SK-N-SH treated with all-trans-retinoic acid at 6 μM for 48 hours (cell line): ENCODE data around the gene ZNF215.

Source experiments
- ATAC-seq: fragments of 200-7000 bp; cut with Tn5 transposase; 3 replicates; pipeline ENCODE4 v1.9.1; 2020; ENCODE audit warnings: mild to moderate bottlenecking, moderate library complexity
- ARNTL ChIP-seq: fragments of 450-650 bp; formaldehyde crosslinking; IDR thresholded peaks from 2 replicates; pipeline ENCODE4 v1.5.0; 2020; ENCODE audit warnings: low read depth, mild to moderate bottlenecking, moderate library complexity, borderline replicate concordance
- BACH2 ChIP-seq: fragments of 250-450 bp; sonication (Bioruptor Pico); IDR thresholded peaks from 2 replicates; pipeline ENCODE4 v1.9.0; 2021; ENCODE audit warnings: mild to moderate bottlenecking, borderline replicate concordance
- CREB5 ChIP-seq: fragments of 250-450 bp; sonication (Bioruptor Pico); IDR thresholded peaks from 2 replicates; pipeline ENCODE4 v1.5.1; 2020; ENCODE audit warnings: low read depth, mild to moderate bottlenecking, moderate library complexity
- CSDC2 ChIP-seq: fragments of 250-450 bp; sonication (Bioruptor Pico); IDR thresholded peaks from 2 replicates; pipeline ENCODE4 v1.5.0; 2020; ENCODE audit warnings: mild to moderate bottlenecking, moderate library complexity
- CSRNP3 ChIP-seq: fragments of 250-450 bp; sonication (Bioruptor Pico); IDR thresholded peaks from 2 replicates; pipeline ENCODE4 v1.5.1; 2021; ENCODE audit warnings: mild to moderate bottlenecking, moderate library complexity
- ESRRG ChIP-seq: fragments of 250-450 bp; sonication (Bioruptor Pico); IDR thresholded peaks from 2 replicates; pipeline ENCODE4 v1.6.1; 2021; ENCODE audit warnings: mild to moderate bottlenecking
- GLIS3 ChIP-seq: fragments of 250-450 bp; sonication (Bioruptor Pico); IDR thresholded peaks from 2 replicates; pipeline ENCODE4 v1.5.0; 2020; ENCODE audit warnings: mild to moderate bottlenecking, moderate library complexity
- ISL1 ChIP-seq: fragments of 250-450 bp; sonication (Bioruptor Pico); IDR thresholded peaks from 2 replicates; pipeline ENCODE4 v2.1.2; 2022; ENCODE audit warnings: mild to moderate bottlenecking, moderate library complexity
- OSR1 ChIP-seq: fragments of 250-450 bp; sonication (Bioruptor Pico); IDR thresholded peaks from 2 replicates; pipeline ENCODE4 v1.8.0; 2022; ENCODE audit warnings: moderate library complexity, mild to moderate bottlenecking, inconsistent platforms
- PATZ1 ChIP-seq: fragments of 250-450 bp; sonication (Bioruptor Pico); IDR thresholded peaks from 2 replicates; pipeline ENCODE4 v1.8.0; 2020; ENCODE audit warnings: mild to moderate bottlenecking, moderate library complexity, borderline replicate concordance
- PPARA ChIP-seq: fragments of 250-450 bp; sonication (Bioruptor Pico); IDR thresholded peaks from 2 replicates; pipeline ENCODE4 v1.5.0; 2020; ENCODE audit warnings: mild to moderate bottlenecking, borderline replicate concordance
- RARB ChIP-seq: fragments of 250-450 bp; sonication (Bioruptor Pico); IDR thresholded peaks from 2 replicates; pipeline ENCODE4 v1.8.0; 2021; ENCODE audit warnings: mild to moderate bottlenecking, moderate library complexity
- SNAI2 ChIP-seq: fragments of 250-450 bp; sonication (Bioruptor Pico); IDR thresholded peaks from 2 replicates; pipeline ENCODE4 v1.5.0; 2020; ENCODE audit warnings: mild to moderate bottlenecking, moderate library complexity
- TCF4 ChIP-seq: fragments of 250-450 bp; sonication (Bioruptor Pico); IDR thresholded peaks from 2 replicates; pipeline ENCODE4 v1.8.0; 2021; ENCODE audit warnings: mild to moderate bottlenecking, moderate library complexity, borderline replicate concordance
- TSHZ2 ChIP-seq: fragments of 250-450 bp; sonication (Bioruptor Pico); IDR thresholded peaks from 2 replicates; pipeline ENCODE4 v1.5.0; 2020; ENCODE audit warnings: mild to moderate bottlenecking, moderate library complexity
- ZC3H10 ChIP-seq: fragments of 250-450 bp; sonication (Bioruptor Pico); IDR thresholded peaks from 2 replicates; pipeline ENCODE4 v1.5.1; 2021; ENCODE audit warnings: mild to moderate bottlenecking, moderate library complexity
- ZFP3 ChIP-seq: fragments of 250-450 bp; sonication (Bioruptor Pico); IDR thresholded peaks from 2 replicates; pipeline ENCODE4 v1.5.0; 2020; ENCODE audit warnings: mild to moderate bottlenecking, moderate library complexity
- ZFP30 ChIP-seq: fragments of 450-650 bp; formaldehyde crosslinking; IDR thresholded peaks from 2 replicates; pipeline ENCODE4 v1.5.0; 2022; ENCODE audit warnings: mild to moderate bottlenecking, moderate library complexity
- ZNF565 ChIP-seq: fragments of 450-650 bp; formaldehyde crosslinking; conservative IDR thresholded peaks from 2 replicates; pipeline ENCODE4 v1.5.0; 2020; ENCODE audit warnings: low read depth, mild to moderate bottlenecking, moderate library complexity
- ZNF70 ChIP-seq: fragments of 450-650 bp; formaldehyde crosslinking; IDR thresholded peaks from 2 replicates; pipeline ENCODE4 v1.5.0; 2020; ENCODE audit warnings: mild to moderate bottlenecking, moderate library complexity
- ZNF8 ChIP-seq: fragments of 450-650 bp; formaldehyde crosslinking; IDR thresholded peaks from 2 replicates; pipeline ENCODE4 v1.5.0; 2020; ENCODE audit warnings: mild to moderate bottlenecking, moderate library complexity

ZNF215 gene

GRCh38 chr11:6894097-6894496, 32.1 kb upstream of the ZNF215 start:
- ATAC-seq, result no peak
- TF ChIP-seq CSDC2 (CRISPR knock-in tag), result no peak
- TF ChIP-seq ZNF565, result no peak
- TF ChIP-seq RARB, result no peak
- TF ChIP-seq PATZ1 (CRISPR knock-in tag), result no peak
- no peak for TF ChIP-seq CREB5 (CRISPR knock-in tag)
- TF ChIP-seq ZNF70 (CRISPR knock-in tag), result no peak
- no peak for TF ChIP-seq TCF4 (CRISPR knock-in tag)
- no peak for TF ChIP-seq ZFP3 (CRISPR knock-in tag)
- no peak for TF ChIP-seq ZC3H10
- no peak for TF ChIP-seq ESRRG (CRISPR knock-in tag)
- TF ChIP-seq BACH2 (CRISPR knock-in tag), result no peak
- no peak for TF ChIP-seq PPARA
- no peak for TF ChIP-seq OSR1
- TF ChIP-seq ZFP30 (CRISPR knock-in tag), result no peak
- no peak for TF ChIP-seq SNAI2 (CRISPR knock-in tag)
- TF ChIP-seq ZNF8, result no peak

GRCh38 chr11:6895010-6895409, 31.2 kb upstream of the ZNF215 start:
- ATAC-seq, result no peak
- no peak for TF ChIP-seq TCF4 (CRISPR knock-in tag)
- TF ChIP-seq ZFP30 (CRISPR knock-in tag), result no peak
- TF ChIP-seq PATZ1 (CRISPR knock-in tag), result no peak
- no peak for TF ChIP-seq ZNF8
- TF ChIP-seq BACH2 (CRISPR knock-in tag), result no peak
- TF ChIP-seq ISL1, result no peak
- TF ChIP-seq PPARA, result no peak
- TF ChIP-seq ZNF565, result no peak
- no peak for TF ChIP-seq CREB5 (CRISPR knock-in tag)
- no peak for TF ChIP-seq CSRNP3 (CRISPR knock-in tag)
- no peak for TF ChIP-seq ZNF70 (CRISPR knock-in tag)
- no peak for TF ChIP-seq CSDC2 (CRISPR knock-in tag)
- TF ChIP-seq GLIS3 (CRISPR knock-in tag), result no peak
- no peak for TF ChIP-seq TSHZ2
- TF ChIP-seq ARNTL (CRISPR knock-in tag), result no peak
- TF ChIP-seq ZFP3 (CRISPR knock-in tag), result no peak
- no peak for TF ChIP-seq ZC3H10
